GM12878 (cell line): ENCODE measurements around the gene ITGA5. TPM values are rescaled to one million over a fixed set of nuclear protein-coding genes. Genes with fewer than 3 reads are reported as not detected.
A peak's percentile ranks its signal among the peaks of the same experiment; 100 is the strongest.

Experiments used
- ATAC-seq: fragments of 200-7000 bp; cut with Tn5 transposase; 3 replicates; pipeline ENCODE4 v1.9.1; 2020; ENCODE audit warnings: mild to moderate bottlenecking, moderate library complexity
- BruUV-seq: library from RNA; stranded (reverse); fragments of 400-500 nt; replicated peaks from 2 replicates; lab custom pipeline; 2021; lab: Mats Ljungman, UMichigan
- CTCF ChIA-PET: fragments of 300-600 bp; sonication (Branson Sonifier 250); formaldehyde crosslinking; extraction: SDS; loops from one replicate; lab custom pipeline; 2021; ENCODE audit warnings: inconsistent platforms; lab: Yijun Ruan, JAX
- POLR2A ChIA-PET: fragments of 350-600 bp; formaldehyde crosslinking; extraction: SDS; loops from one replicate; lab custom pipeline; 2021; ENCODE audit warnings: inconsistent platforms; lab: Charles Lee
- RAD21 ChIA-PET: fragments of 300-600 bp; sonication (Branson Sonifier 250); formaldehyde crosslinking; loops from one replicate; lab custom pipeline; 2023; ENCODE audit warnings: antibody characterized with exemption; ENCODE audit not compliant: unreplicated experiment; lab: Charles Lee
- SMC1A ChIA-PET: fragments of 300-600 bp; sonication (Branson Sonifier 250); formaldehyde crosslinking; loops from one replicate; lab custom pipeline; 2023; ENCODE audit not compliant: unreplicated experiment, uncharacterized antibody; lab: Charles Lee
- DNase-seq: peaks from one replicate; pipeline ENCODE4 v3.0.0-alpha.2; 2011; ENCODE audit warnings: low read depth, low spot score
- FAIRE-seq: peaks from 3 replicates; lab custom pipeline; 2011; peaks lifted over from hg19 to GRCh38; lab: Jason Lieb, UNC
- H2AFZ ChIP-seq: 2 replicates; pipeline ENCODE4 v1.6.0; 2011; ENCODE audit warnings: low read depth, low read length, control low read depth; ENCODE audit not compliant: control insufficient read depth
- H3K27ac ChIP-seq: 2 replicates; pipeline ENCODE4 v1.5.1; 2011; ENCODE audit warnings: control low read depth; ENCODE audit not compliant: control insufficient read depth, insufficient read depth
- H3K27me3 ChIP-seq, 2 experiments: replicated peaks in 1 of 2; 2 replicates each; pipeline versions ENCODE4 v1.6.0 to v1.6.1; 2011; ENCODE audit warnings: low read length in 1 of 2; ENCODE audit not compliant: control insufficient read depth in 2 of 2, insufficient read depth in 2 of 2
- H3K36me3 ChIP-seq, 2 experiments: 2 replicates each; pipeline ENCODE4 v1.5.1; 2011; ENCODE audit warnings: low read length in 1 of 2; ENCODE audit not compliant: control insufficient read depth in 2 of 2, insufficient read depth in 2 of 2
- H3K4me1 ChIP-seq: 2 replicates; pipeline ENCODE4 v1.6.1; 2011; ENCODE audit warnings: mild to moderate bottlenecking, low read length, moderate library complexity, mixed read lengths; ENCODE audit not compliant: control insufficient read depth, insufficient read depth
- H3K4me2 ChIP-seq: 2 replicates; pipeline ENCODE4 v1.6.0; 2011; ENCODE audit warnings: control low read depth; ENCODE audit not compliant: control insufficient read depth, insufficient read depth
- H3K4me3 ChIP-seq: fragments of 200-600 bp; sonication (generic); 2 replicates; pipeline ENCODE4 v1.5.1; 2016
- H3K79me2 ChIP-seq: 2 replicates; pipeline ENCODE4 v1.6.0; 2011; ENCODE audit warnings: low read length; ENCODE audit not compliant: control insufficient read depth, insufficient read depth
- H3K9ac ChIP-seq: 2 replicates; pipeline ENCODE4 v1.8.0; 2011; ENCODE audit warnings: low read length, control low read depth, mixed read lengths; ENCODE audit not compliant: control insufficient read depth, insufficient read depth
- H3K9me3 ChIP-seq: replicated peaks from 3 replicates; pipeline ENCODE4 v1.5.1; 2011; ENCODE audit warnings: mild to moderate bottlenecking, low read length; ENCODE audit not compliant: control insufficient read depth, insufficient read depth
- H4K20me1 ChIP-seq: 2 replicates; pipeline ENCODE4 v1.6.0; 2011; ENCODE audit not compliant: control insufficient read depth, insufficient read depth
- KLF5 ChIP-seq: fragments of 450-650 bp; IDR thresholded peaks from 2 replicates; pipeline ENCODE4 v1.6.1; 2014; ENCODE audit warnings: mild to moderate bottlenecking; ENCODE audit not compliant: partially characterized antibody
- RAD51 ChIP-seq: fragments of 450-650 bp; IDR thresholded peaks from 2 replicates; pipeline ENCODE4 v1.6.1; 2016; ENCODE audit warnings: moderate library complexity, mild to moderate bottlenecking, inconsistent platforms
- USF2 ChIP-seq: IDR thresholded peaks from 2 replicates; pipeline ENCODE4 v1.6.1; 2011; ENCODE audit warnings: low read depth, low read length, improper control_type of control experiment, borderline replicate concordance
- WGBS: methylation state at CpG from one replicate; pipeline ENCODE4 v1.1.6; 2016; ENCODE audit warnings: low lambda C conversion rate; ENCODE audit not compliant: insufficient replicate concordance, insufficient coverage; ENCODE audit errors: missing lambda C conversion rate; 5-methylcytosine and 5-hydroxymethylcytosine counted together
- in situ Hi-C: fragments of 300-500 bp; cut with MboI; formaldehyde crosslinking; loops from 9 replicates; pipeline ENCODE4 v1.14.3; 2018; ENCODE audit warnings: mixed read lengths
- intact Hi-C: fragments of 100-400 bp; cut with micrococcal nuclease; formaldehyde crosslinking; loops from one replicate; pipeline ENCODE4 v1.14.2; 2022; ENCODE audit not compliant: unreplicated experiment
- polyA plus RNA-seq, 11 experiments: library from polyadenylated mRNA; depleted of rRNA in 4 of 11; unstranded in 6 of 11; stranded (reverse) in 5 of 11; fragments of >200 nt; fragmentation: Nextera tagmentation in 4 of 11; fragmentation: Illumina TruSeq in 1 of 11; extraction: Ambion mirVana in 4 of 11; extraction: Trizol in 1 of 11; gene quantifications; 1 replicate in 1 of 11; 2 replicates in 10 of 11; pipeline versions ENCODE4 v1.2.1 to v1.2.3, GENCODE V29; 2011 to 2016; ENCODE audit warnings: inconsistent platforms in 2 of 11, missing spikeins in 2 of 11, low read depth in 1 of 11
- total RNA-seq, 4 experiments: library from RNA; depleted of rRNA in 3 of 4; stranded (reverse); fragments of >200 nt in 3 of 4; fragmentation: Illumina TruSeq in 1 of 4; extraction: Trizol in 1 of 4; gene quantifications; 2 replicates each; pipeline versions ENCODE4 v1.2.1 to v1.2.3, GENCODE V29; 2013 to 2021
- TF ChIP-seq, protein P1 (sequence below): IDR thresholded peaks from 2 replicates; pipeline ENCODE4 v1.6.1; 2011; ENCODE audit warnings: borderline replicate concordance, low read depth, mild to moderate bottlenecking, moderate library complexity, mixed read lengths, low read length; ENCODE audit not compliant: insufficient read depth; ENCODE audit errors: extremely low read length

The ITGA5 gene
- total and polyA plus RNA-seq, 10 of the 15 experiments (the other 5 are each of a cell fraction or from before 2014, with no cell fraction given): 0.15 to 22.5 (median 0.61) TPM

DNA sequence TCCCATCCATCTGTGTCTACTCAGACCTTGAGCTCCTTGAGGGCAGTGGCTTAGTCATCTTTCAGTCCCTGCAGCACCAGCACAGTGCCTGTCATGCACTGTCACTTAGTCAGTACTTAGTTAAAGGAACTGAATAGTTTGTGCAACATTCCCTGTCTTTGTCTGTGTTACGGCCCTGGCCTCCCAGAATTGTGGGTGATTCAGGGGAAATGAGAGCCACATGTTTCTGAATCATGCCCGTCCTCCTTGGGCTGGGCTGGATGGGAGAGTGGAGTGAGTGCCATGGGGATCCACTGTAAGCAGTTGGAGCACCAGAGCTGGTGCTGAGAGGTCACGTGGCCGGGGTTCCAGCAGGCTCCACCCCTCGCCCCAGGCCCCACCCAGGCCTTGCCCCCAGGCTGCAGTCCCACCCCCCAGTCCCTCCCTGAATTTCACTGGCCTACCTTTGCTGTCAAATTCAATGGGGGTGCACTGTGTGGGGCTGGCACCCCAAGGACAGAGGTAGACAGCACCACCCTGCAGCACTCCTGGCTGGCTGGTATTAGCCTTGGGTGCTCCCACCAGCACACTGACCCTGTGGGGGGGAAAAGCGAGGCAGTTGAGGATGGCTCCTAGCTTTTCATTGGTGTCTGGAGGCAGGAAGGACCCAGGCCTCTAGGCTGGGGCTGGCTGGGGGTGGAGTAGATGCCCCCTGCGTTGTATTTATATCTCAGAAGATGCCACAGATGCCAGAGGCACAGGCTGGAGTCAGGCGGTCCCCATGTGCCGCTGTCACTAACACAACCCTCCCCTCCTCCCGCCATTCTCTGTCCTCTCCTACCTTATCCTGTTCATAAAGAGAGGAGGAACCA lies 7.5 kb downstream of the ITGA5 start:
- H3K9ac ChIP-seq: no peak overlapping the region
- peak; percentile 70 for ATAC-seq
- FAIRE-seq: no peak
- ChIA-PET CTCF (interaction anchor here (0.6 to 13.8 kb wide), 8 partner anchors 11 to 63 kb away, joined by 3 to 251 read pairs (median 4); no protein-coding TSS in a partner anchor), RAD21 (interaction anchor here (1.1 to 4.1 kb wide), 2 partner anchors 12 to 27 kb away, joined by 6 to 34 read pairs; no protein-coding TSS in a partner anchor), SMC1A (interaction anchor here (0.9 to 4.2 kb wide), 3 partner anchors 12 to 31 kb away, joined by 3 to 41 read pairs (median 31); no protein-coding TSS in a partner anchor), POLR2A (interaction anchor here (0.7 to 8.4 kb wide), 4 partner anchors 25 to 86 kb away, joined by 3 to 41 read pairs (median 4); partner anchors contain the start of gene COPZ1)
- H3K9me3 ChIP-seq: no peaks in the 10 kb centered on the region
- in situ Hi-C loops: no loop called here
- TF ChIP-seq, protein P1, sequence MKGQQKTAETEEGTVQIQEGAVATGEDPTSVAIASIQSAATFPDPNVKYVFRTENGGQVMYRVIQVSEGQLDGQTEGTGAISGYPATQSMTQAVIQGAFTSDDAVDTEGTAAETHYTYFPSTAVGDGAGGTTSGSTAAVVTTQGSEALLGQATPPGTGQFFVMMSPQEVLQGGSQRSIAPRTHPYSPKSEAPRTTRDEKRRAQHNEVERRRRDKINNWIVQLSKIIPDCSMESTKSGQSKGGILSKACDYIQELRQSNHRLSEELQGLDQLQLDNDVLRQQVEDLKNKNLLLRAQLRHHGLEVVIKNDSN: peak; percentile 68
- peak; percentile 55; the same call in 1 of the 2 replicates for TF ChIP-seq RAD51
- no peak for TF ChIP-seq KLF5
- peak; percentile 11 for TF ChIP-seq USF2
- no peaks in the 10 kb centered on the region; a peak in 1 of 4 replicates for H3K27me3 ChIP-seq
- H4K20me1 ChIP-seq: no peaks in the 10 kb centered on the region
- H3K4me3 ChIP-seq: no peak overlapping the region
- H3K36me3 ChIP-seq: no peaks in the 10 kb centered on the region
- peak overlapping the region; percentile 42; the same call in 1 of the 2 replicates for H2AFZ ChIP-seq
- H3K79me2 ChIP-seq: no peaks in the 10 kb centered on the region
- intact Hi-C loops: no loop called here
- no peak overlapping the region for H3K4me2 ChIP-seq
- BruUV-seq: no TSS peak
- peaks cover 16% of the 10 kb centered on the region for H3K4me1 ChIP-seq
- WGBS: 57% methylated on average over 8 of the region's 10 CpGs
- DNase-seq: no peak
- no peak overlapping the region for H3K27ac ChIP-seq
